Activated T-cell treated with anti-CD3 and anti-CD28 coated beads for 4 hours (primary cell): ENCODE results near the gene RFPL1.
A peak's percentile ranks its signal among the peaks of the same experiment; 100 is the strongest.

ENCODE experiments used
- DNase-seq: peaks from one replicate; pipeline ENCODE4 v3.0.0-alpha.2; 2020

The RFPL1 gene

DNA sequence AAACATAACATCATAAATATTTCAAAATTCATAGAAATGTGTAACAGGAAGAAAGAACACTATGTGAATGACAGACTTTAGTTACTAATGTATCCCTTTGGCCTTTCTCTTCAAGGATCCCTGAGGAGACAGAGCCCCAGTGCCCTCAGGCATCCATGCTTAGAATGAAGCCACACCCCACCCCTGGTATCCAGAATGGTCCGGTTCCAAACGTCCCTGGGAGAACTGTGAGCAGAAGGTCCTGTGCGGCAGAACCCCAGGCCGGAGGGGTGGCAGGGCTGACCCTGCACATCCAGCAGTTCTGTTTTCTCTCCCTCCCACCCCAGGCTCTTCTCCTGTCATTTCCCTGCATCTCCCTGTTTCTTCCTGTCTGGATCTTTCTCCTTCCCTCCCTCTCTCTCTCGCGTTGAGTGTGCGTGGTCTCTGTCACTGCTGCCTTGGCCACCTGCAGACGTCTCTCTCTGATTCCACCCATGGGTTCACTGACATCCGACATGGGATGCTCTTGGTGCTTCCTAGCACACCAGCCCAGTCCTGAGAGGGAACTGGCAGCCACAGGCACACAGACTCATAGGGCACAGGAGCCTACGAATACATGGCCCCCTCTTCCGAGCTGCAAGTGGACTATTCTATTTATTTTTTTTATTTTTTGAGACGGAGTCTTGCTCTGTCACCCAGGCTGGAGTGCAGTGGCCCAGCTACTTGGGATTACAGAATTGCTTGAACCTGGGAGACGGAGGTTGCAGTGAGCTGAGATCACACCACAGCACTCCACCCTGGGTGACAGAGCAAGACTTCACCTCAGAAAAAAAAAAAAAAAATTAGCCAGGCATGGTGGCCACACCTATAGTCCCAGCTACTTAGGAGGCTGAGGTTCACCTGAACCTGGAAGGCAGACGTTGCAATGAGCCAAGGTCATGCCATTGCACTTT, 5.7 kb downstream of the RFPL1 start:
- DNase-seq = no peak

DNA sequence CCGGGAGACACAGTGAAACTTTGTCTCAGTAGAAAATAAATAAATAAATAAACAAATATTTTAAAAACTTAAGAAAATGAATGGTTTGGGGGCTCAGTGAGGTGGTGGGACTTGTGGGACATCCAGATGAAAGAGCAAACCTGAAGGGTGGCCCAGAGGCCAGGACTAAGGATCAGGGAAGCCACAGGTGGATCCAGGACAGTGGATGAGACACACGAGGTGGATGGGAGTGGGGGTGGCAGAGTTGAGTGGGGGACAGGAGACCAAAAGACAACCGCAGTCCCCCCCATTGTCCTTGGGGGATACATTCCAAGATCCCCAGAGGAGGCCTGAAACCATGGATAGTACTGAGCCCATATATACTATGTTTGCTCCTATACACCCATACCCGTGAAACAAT, 7.1 kb downstream of the RFPL1 start:
- DNase-seq = no peak

DNA sequence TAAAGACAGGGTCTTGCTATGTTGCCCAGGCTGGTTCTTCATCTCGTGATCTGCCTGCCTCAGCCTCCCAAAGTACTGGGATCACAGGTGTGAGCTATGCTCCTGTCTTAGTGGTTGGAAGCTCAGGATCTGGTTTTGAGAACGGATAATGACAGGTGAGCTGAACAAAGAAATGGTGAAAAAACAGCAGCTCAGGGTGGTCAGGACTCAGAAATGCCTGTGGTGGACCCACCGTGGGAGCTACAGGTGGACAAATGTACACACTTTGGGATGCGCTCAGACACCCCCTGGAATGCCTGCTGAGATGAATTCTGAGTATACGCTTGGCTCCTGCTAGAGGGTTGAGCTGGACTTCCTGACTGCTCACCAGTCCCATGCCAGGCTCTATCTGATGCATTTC, 9.5 kb downstream of the RFPL1 start:
- DNase-seq = no peak

DNA sequence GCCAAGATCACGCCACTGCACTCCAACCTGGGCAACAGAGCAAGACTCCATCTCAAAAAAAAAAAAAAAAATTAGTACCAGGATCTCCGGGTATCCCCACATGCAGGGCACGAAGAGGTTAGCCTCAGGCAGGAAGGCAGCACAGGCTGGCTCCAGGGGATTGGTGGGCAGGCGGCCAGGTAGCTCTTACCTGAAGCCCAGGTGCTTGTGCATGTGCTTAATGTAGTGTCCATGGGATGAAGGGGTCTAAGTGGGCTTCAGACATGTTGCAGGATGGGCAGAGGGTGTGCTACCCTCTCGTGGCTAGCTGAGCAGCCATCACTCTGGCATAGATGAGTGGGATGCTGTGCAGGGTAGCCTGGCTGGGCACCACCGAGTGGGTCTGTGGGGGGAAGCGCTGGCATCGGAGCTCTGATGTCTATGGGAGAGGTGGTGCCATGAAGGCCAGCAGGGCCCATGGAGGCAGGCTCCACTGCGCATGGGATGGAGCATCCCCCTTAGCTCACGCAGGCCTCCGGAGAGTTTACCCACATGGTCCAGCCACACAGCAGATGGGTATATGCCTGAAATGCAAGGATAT, 11.0 kb downstream of the RFPL1 start:
- DNase-seq = no peak

DNA sequence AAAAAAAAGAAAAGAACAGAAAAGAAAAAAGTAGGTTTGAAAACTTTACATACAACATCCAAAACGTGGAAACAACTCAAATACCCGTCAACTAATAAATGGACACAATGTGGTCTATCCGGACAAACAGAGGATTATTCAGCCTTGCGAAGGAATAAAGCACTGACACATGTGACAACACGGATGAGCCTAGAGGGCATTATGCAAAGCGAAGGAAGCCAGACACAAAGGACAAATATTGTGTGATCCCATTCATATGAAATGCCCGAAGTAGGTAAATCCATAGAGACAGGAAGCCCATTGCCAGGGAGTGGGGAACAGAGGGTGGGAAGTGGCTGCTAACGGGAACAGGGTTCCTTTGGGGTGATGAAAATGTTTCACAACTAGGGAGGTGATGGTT, 11.8 kb downstream of the RFPL1 start:
- no peak for DNase-seq

DNA sequence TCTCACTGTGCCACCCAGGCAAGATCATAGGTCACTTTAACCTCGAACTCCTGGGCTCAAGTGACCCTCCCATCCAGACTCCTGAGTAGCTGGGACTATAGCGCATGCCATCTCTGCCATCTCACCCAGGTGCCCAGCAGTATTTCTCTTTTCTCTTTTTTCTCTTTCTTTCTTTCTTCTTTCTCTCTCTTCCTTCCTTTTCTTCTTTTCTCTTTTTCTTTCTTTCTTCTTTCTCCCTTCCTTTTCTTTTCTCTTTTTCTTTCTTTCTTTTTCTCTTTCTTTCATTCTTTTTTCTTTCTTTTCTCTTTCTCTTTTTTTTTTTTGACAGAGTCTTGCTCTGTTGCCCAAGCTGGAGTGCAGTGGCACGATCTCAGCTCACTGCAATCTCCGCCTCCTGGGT, 13.5 kb downstream of the RFPL1 start:
- DNase-seq = no peak

DNA sequence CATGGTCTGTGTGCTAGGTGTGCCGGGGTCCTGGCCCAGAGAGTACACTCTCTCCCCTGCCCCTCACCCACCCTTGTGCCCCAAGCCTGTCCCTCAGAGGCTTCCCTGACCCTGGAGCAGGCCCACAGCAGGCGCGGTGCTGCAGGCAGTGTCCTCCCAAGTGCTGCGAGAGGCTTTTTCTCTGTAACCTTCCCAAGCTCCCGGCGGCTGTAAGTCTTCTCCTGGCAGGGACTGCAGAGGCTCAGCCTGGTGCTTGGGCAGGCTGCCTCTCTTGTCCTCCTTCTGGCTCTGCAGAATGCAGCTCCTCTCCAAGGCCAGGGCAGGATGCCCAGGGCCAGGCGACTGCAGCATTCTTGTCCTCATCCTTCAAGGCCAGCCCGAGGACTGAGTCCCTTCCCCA, 15.9 kb downstream of the RFPL1 start:
- no peak for DNase-seq

DNA sequence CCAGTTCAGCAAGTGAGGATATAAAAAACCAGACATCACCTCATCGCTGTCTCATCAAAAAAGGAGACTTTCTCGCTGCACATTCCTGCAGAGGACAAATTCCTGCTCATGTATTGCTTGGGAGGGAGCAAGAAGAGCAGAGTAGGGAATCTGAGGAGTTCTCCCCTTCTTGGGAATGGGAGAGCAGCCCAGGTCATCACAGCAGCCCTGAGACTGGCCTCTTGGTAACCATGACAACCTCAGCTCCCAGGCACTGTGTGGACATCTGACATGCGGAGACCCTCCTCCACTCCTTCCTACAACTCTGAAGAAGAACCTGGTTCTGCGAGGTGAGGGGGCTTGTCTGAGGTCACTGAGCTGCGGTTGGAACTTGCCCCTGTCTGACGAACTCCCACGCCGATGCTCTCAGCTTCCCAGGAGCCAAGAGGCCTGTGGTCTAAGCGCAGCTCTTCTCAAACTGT, 17.9 kb downstream of the RFPL1 start:
- no peak for DNase-seq

DNA sequence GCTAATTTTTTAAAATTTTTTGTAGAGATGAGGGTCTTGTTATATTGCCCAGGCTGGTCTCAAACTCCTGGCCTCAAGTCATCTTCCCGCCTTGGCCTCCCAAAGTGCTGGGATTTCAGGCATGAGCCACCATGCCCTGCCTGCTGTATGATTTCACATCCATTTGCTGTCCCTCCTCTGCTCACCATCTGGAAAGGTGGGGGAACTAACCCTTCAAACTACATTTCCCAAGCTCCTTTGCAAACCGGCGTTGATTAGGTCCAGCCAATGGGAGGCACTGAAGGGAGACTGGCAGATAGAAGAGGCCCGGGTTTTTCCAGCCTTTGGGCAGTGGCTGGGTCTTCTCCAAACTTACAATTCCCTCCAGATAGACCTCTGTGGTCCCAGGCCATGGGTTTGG, 19.3 kb downstream of the RFPL1 start:
- no peak for DNase-seq

DNA sequence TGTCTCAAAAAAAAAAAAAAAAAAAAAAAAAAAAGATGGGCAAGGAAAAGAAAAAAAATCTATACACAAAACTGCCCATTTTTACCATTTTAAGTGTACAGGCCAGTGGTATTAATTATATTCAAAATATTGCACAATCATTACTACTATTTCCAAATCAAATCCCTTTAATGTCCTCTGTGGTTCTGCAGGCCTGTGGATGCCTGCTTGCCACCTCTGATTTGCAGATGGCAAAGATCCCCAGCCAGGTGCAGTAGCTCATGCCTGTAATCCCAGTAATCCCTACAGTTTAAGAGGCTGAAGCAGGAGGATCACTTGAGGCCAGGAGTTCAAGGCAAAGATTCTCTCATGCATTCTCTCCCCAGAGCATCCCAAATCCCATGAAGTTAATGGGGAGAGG, 20.2 kb downstream of the RFPL1 start:
- no peak for DNase-seq

DNA sequence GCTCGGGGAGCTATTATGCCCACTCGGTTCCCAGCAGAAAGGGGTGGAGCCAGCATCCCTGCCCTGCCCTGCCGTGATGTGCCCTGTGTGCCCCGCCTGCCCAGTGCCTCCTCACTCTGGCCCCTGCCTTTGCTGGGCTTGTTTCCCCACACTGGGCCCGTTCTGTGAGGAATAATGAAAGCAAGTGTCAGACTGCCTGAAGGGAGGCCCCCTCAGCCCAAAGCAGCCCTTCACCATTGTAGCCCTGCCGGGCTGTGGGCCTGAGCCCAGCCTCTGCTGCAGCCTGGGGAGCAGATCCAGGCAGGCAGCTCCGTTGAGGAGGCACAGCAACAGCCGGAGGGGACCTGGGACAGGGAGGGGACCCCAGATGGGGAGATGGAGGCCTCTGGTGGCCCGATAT, 21.4 kb downstream of the RFPL1 start:
- DNase-seq = no peak

DNA sequence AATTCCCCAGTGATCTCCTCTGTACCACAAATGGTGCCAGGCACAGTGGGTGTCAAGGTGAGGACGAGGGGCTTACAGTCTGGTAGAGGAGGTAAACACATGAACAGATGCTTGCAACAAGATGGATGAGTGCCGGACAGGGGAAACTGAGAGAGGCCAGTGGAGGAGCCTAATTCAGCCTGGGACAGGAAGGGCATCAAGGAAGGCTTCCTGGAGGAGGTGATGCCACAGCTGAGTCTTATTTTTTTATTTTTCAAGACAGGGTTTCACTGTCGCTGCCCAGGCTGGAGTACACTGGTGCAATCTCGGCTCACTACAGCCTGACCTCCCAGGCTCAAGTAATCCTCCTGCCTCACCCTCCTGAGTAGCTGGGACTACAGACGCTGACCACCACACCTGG, 22.9 kb downstream of the RFPL1 start:
- no peak for DNase-seq

DNA sequence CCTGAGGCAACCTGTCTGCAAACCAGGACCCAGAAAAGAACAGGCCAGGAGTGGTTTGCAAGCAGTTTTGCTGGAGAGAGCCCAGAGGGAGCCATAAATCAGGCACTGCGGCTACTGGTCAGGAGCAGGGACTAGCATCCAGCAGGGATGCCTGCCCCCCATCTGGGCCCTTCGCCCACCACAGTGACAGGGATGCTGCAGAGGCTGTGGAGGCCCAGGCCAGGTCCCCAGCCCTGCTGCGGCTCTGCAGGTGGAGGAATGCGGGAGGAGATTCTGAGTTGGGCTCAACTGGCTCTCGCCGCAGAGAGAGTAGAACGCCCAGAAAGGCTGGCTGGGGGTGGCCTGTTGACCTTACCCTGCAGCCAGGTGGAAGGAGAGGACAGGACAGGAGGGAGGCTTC, 25.2 kb downstream of the RFPL1 start:
- no peak for DNase-seq

DNA sequence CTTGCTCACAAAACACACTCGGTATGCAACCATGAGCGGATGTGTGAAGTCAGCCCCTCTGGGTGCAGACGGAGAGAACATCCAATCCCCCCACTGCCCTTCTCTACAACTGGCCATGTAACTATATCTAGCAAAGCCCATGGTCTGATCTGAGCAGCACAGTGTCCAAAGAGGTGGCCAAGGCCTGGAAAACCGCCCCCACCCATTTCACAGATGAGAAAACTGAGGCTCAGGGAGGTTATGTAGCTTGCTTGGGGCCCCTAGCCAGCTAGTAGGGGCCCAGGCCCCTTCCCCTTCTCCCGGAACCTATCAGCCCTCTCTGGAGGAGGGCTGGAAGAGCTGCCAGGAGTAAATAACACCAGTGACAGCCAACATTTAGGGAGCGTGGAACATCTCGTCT, 26.2 kb downstream of the RFPL1 start:
- no peak for DNase-seq

DNA sequence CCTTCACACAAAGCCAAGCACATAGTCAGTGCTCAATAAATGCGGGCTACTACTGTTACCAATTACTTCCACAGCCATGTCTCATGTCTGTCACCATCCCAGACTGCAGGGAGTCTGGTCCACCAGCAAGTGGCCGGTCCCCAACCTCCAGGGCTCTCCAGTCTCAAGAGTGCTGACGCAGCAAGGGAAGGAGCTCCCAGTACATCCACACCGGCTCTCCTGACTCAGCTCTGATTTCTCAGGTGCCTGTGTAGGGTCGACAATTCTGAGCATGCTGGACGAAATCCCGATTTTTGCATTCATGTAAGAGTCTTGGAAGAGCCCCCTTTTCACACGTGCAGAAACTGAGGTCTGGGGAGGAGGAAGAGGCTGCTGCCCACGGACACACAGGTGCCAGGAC, 31.4 kb downstream of the RFPL1 start:
- no peak for DNase-seq

DNA sequence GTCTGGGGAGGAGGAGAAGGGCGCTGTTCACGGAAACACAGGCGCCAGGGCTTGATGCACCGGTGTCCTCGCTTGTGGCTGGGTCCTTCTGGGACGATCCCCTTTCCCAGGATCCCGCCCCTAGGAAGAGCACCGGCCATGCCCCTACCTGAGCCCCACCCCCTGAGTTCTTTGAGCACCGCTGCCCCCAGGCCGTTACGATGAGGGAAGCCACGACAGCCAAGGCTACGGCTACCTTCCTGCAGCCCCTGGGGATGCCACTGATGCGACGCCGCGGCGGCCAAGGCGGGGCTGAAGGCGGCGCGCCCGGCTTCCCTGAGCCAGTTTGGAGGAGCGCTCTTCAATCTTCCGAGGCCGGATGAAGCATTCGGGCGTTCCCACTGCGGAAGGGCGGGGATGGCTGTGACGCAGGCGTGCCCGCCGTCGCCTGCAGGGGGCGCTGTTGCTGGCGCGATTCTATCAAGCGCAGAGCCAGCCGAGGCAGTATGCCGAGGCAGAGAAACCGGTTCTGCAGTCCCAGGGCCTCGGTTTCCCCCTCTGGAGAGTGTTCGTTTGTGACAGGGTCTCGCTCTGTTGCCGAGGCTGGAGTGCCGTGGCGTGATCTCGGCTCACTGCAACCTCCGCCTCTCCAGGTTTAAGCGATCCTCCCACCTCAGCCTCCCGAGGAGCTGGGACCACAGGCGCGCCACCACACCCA, 31.9 kb downstream of the RFPL1 start:
- peak; percentile 19 for DNase-seq

DNA sequence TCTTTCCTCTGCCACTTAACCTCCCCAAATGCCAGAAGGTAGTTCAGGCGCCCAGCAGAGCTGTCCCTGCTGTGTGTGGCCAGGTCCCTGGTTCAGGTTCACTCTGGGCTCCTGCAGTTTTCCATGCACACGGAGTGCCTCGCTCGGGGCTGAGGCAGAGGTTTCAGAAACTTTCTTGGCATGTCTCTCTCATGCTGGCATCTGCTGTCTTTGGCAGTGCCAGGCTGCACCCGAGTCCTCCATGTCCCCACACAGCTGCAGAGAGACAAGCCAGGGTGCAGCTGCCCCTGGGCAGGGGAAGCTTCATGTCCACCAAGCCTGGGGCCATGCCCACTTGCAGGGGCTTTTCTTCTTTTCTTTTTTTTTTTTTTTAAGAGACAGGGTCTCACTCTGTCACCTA, 34.6 kb downstream of the RFPL1 start:
- no peak for DNase-seq

DNA sequence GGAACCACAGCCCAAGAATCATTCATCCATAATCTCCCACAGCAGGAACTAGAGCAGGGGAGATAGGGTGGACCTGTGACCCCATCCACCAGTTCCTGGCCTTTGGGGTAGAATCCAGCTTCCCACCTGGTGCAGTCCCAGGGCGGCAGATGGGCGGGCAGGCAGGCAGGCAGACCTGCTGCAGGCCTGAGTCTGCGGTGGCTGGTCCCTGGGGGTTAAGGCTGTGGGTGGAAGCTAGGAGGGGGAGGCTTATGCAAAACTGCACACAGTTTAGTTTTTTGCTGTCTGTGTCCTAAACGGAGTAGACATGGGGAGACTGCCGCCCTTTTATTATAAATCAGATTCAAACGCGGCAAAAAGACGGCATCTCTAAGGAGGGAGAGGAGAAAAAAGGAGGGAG, 37.2 kb downstream of the RFPL1 start:
- no peak for DNase-seq

DNA sequence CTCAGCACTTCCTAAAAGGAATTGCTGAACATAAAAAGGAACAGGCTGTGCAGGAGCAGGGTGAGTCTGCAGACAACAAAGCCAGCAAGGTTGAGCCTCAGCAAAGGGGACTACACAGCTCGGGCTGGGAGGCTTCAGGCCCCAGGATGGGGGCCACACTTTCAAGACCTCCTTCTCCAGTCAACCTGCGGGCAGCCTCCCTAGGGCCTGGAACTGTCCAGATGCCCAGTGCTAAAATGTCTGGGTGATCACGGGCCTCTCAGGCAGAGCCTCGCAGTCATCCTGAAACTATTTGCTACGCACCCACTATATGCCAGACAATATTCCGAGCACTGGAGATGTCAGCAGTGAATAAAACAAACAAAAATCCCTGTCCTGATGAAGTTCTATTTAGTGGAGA, 37.7 kb downstream of the RFPL1 start:
- no peak for DNase-seq

DNA sequence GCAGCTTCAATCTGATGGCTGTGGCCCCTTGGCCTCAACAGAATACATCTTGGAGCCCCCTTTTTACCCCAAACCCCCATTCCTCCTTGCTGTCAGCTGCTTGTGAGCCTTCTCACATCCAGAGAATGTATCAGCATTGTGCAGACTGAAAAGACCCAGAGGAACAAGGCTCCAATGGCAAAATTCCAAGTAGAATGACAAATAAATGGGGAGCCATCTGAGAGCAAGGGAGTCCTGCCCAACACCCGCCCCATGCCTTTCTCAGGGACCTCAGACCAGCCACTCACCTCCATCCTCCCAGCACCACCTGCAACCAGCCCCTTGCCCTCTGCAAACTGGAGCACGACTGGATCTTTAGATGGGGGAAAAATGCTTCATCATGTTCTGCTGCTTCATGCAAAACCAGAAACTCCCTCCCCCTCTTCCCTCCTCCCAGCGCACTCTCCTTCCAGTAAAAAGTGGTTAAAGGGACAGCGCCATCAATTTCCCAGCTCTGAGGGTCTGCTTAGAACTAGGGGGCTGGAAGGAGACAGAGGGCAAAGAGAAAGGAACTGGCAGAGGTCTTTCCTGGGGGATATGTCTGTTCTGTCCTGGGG, 39.4 kb downstream of the RFPL1 start:
- DNase-seq = no peak

DNA sequence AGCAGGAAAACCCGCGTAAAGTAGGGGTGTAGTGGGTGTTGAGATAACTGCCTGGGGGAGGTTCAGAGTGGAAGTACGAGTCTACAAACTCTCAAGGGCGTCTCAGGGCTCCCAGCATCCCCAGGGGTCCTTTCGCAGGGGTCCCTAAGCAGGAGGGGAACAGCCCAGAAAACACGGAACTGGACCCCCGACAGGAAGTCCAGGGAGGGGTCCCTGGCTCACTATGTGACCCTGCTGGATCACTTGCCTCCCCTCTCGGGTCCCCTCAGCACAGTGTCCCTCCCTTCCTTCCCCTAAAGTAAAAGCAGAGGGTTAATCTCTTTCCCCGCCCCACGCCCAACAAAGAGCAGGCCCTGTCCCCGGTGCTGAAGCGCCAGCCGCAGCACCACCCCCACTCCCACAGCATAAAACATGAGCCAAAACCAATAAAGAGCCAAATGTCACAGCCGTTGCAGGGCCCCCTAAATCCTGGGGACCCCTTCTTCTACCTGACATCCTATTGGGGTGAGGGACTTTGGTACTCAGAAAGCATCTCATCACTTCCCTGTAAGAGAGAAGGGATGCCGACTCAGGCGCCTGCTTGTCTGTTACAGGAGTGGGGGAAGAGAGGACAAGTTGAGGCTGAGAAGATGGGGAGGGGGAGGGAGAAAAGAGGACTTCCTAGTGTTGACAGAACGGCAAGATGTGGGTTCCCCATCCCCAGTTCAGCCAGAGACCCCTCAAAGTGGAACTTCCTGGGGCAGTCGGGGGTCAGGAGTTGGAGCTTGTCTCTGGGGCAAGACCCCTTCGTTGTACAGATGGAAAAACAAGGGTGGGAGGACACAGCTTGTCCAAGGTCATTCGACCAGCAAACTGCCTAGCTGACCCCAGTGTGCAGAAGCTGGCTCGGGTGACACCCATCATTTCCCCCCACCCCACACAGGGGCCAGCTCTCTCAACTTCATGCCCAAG, 40.2 kb downstream of the RFPL1 start:
- no peak for DNase-seq
